ENCODE measurements around the gene DDX47.
"Not testable (repeated sequence)": the region's sequence is repeated elsewhere in the genome, so short reads cannot be mapped to it uniquely, and the experiment has no call there.

Gene DDX47

GRCh38 chr12:12872934-12873275, 59.8 kb downstream of the DDX47 start:
- Histone ChIP-seq H3K36me3 (ENCODE audit: control insufficient read depth in 2 of 2, insufficient read depth in 2 of 2, low read length in 2 of 2) (no peaks in the 10 kb centered on the region), H3K9me3 (ENCODE audit: control insufficient read depth in 2 of 2, low read length in 2 of 2) (peaks cover 0 to 2% of the 10 kb centered on the region in 2 donors), H3K4me1 (ENCODE audit: control insufficient read depth, insufficient read depth, low read length) (no peaks in the 10 kb centered on the region), H3K4me3 (ENCODE audit: low read length in 2 of 2) (no peak overlapping the region), H3K27me3 (ENCODE audit: control insufficient read depth in 1 of 2, insufficient read depth in 2 of 2, low read length in 2 of 2) (no peaks in the 10 kb centered on the region), H3K27ac (ENCODE audit: low read length) (no peak overlapping the region), H3K9ac (ENCODE audit: low read length in 2 of 2) (no peak overlapping the region)

GRCh38 chr12:12874029-12874428, 60.9 kb downstream of the DDX47 start:
- no peaks in the 10 kb centered on the region for H3K27me3 ChIP-seq (ENCODE audit: control insufficient read depth in 1 of 2, insufficient read depth in 2 of 2, low read length in 2 of 2)
- no peak overlapping the region for H3K27ac ChIP-seq (ENCODE audit: low read length)
- H3K9me3 ChIP-seq (ENCODE audit: control insufficient read depth in 2 of 2, low read length in 2 of 2): peaks cover 0 to 2% of the 10 kb centered on the region in 2 donors
- H3K4me3 ChIP-seq (ENCODE audit: low read length in 2 of 2): no peak overlapping the region
- no peaks in the 10 kb centered on the region for H3K4me1 ChIP-seq (ENCODE audit: control insufficient read depth, insufficient read depth, low read length)
- no peaks in the 10 kb centered on the region for H3K36me3 ChIP-seq (ENCODE audit: control insufficient read depth in 2 of 2, insufficient read depth in 2 of 2, low read length in 2 of 2)
- H3K9ac ChIP-seq (ENCODE audit: low read length in 2 of 2): no peak overlapping the region

DNA sequence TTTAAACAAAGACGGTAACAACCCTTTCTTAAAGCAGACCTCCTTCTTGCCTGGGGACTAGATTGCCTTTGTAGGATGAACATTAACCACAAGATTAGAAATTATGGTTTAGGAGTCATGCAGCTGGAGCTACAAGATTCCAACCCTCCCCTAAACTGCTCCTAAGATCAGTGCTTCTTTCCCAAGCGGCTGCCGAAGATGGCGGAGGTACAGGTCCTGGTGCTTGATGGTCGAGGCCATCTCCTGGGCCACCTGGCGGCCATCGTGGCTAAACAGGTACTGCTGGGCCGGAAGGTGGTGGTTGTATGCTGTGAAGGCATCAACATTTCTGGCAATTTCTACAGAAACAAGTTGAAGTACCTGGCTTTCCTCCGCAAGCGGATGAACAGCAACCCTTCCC, 62.2 kb downstream of the DDX47 start:
- H3K4me3 ChIP-seq (ENCODE audit: low read length in 2 of 2); H3K27ac ChIP-seq (ENCODE audit: low read length); H3K9me3 ChIP-seq (ENCODE audit: control insufficient read depth in 2 of 2, low read length in 2 of 2); H3K9ac ChIP-seq (ENCODE audit: low read length in 2 of 2); H3K27me3 ChIP-seq (ENCODE audit: control insufficient read depth in 1 of 2, insufficient read depth in 2 of 2, low read length in 2 of 2); H3K36me3 ChIP-seq (ENCODE audit: control insufficient read depth in 2 of 2, insufficient read depth in 2 of 2, low read length in 2 of 2); H3K4me1 ChIP-seq (ENCODE audit: control insufficient read depth, insufficient read depth, low read length): not testable (repeated sequence)

GRCh38 chr12:12877153-12877768, 64.1 kb downstream of the DDX47 start:
- Histone ChIP-seq H3K27ac (ENCODE audit: low read length) (no peak overlapping the region), H3K36me3 (ENCODE audit: control insufficient read depth in 2 of 2, insufficient read depth in 2 of 2, low read length in 2 of 2) (no peaks in the 10 kb centered on the region), H3K9ac (ENCODE audit: low read length in 2 of 2) (no peak overlapping the region), H3K27me3 (ENCODE audit: control insufficient read depth in 1 of 2, insufficient read depth in 2 of 2, low read length in 2 of 2) (no peaks in the 10 kb centered on the region), H3K4me1 (ENCODE audit: control insufficient read depth, insufficient read depth, low read length) (no peaks in the 10 kb centered on the region), H3K9me3 (ENCODE audit: control insufficient read depth in 2 of 2, low read length in 2 of 2) (no peaks in the 10 kb centered on the region), H3K4me3 (ENCODE audit: low read length in 2 of 2) (no peak overlapping the region)

- Histone ChIP-seq H3K4me1 (ENCODE audit: control insufficient read depth, insufficient read depth, low read length) (no peaks in the 10 kb centered on the region), H3K27ac (ENCODE audit: low read length) (no peak overlapping the region), H3K36me3 (ENCODE audit: control insufficient read depth in 2 of 2, insufficient read depth in 2 of 2, low read length in 2 of 2) (no peaks in the 10 kb centered on the region), H3K9me3 (ENCODE audit: control insufficient read depth in 2 of 2, low read length in 2 of 2) (no peaks in the 10 kb centered on the region), H3K4me3 (ENCODE audit: low read length in 2 of 2) (no peak overlapping the region), H3K27me3 (ENCODE audit: control insufficient read depth in 1 of 2, insufficient read depth in 2 of 2, low read length in 2 of 2) (no peaks in the 10 kb centered on the region), H3K9ac (ENCODE audit: low read length in 2 of 2) (no peak overlapping the region)
Measured at GRCh38 chr12:12877781-12878455, 64.8 kb downstream of the DDX47 start.
